GM23338 (cell line): Measurements from ENCODE around the gene C1QTNF8.

Experiments
- CREB1 ChIP-seq: fragments of 250-450 bp; sonication (Bioruptor Pico); IDR thresholded peaks from 2 replicates; pipeline ENCODE4 v1.5.0; 2020; ENCODE audit warnings: low read depth, mild to moderate bottlenecking, moderate library complexity
- EZH2 ChIP-seq: fragments of 200-600 bp; sonication (generic); IDR thresholded peaks from one replicate; pipeline ENCODE4 v1.8.0; 2017; ENCODE audit warnings: antibody characterized with exemption, mild to moderate bottlenecking, low read depth; ENCODE audit not compliant: unreplicated experiment
- TF ChIP-seq, protein P1 (sequence below), 2 experiments: fragments of 200-600 bp in 1 of 2; sonication (generic) in 1 of 2; conservative IDR thresholded peaks; 2 replicates each; pipeline versions ENCODE4 v1.5.1 to v1.6.1; 2016 to 2017; ENCODE audit warnings: antibody characterized with exemption in 2 of 2, low read depth in 2 of 2, mild to moderate bottlenecking in 2 of 2, moderate library complexity in 1 of 2
- TF ChIP-seq, protein P2 (sequence below): IDR thresholded peaks from 2 replicates; pipeline ENCODE4 v1.6.1; 2016; ENCODE audit warnings: antibody characterized with exemption
- TF ChIP-seq, protein P3 (sequence below): fragments of 250-450 bp; sonication (Bioruptor Pico); IDR thresholded peaks from 2 replicates; pipeline ENCODE4 v1.5.0; 2020; ENCODE audit warnings: mild to moderate bottlenecking, moderate library complexity
- TF ChIP-seq, protein P4 (sequence below): IDR thresholded peaks from one replicate; pipeline ENCODE4 v1.6.1; 2018; ENCODE audit warnings: antibody characterized with exemption; ENCODE audit not compliant: unreplicated experiment

DNA sequence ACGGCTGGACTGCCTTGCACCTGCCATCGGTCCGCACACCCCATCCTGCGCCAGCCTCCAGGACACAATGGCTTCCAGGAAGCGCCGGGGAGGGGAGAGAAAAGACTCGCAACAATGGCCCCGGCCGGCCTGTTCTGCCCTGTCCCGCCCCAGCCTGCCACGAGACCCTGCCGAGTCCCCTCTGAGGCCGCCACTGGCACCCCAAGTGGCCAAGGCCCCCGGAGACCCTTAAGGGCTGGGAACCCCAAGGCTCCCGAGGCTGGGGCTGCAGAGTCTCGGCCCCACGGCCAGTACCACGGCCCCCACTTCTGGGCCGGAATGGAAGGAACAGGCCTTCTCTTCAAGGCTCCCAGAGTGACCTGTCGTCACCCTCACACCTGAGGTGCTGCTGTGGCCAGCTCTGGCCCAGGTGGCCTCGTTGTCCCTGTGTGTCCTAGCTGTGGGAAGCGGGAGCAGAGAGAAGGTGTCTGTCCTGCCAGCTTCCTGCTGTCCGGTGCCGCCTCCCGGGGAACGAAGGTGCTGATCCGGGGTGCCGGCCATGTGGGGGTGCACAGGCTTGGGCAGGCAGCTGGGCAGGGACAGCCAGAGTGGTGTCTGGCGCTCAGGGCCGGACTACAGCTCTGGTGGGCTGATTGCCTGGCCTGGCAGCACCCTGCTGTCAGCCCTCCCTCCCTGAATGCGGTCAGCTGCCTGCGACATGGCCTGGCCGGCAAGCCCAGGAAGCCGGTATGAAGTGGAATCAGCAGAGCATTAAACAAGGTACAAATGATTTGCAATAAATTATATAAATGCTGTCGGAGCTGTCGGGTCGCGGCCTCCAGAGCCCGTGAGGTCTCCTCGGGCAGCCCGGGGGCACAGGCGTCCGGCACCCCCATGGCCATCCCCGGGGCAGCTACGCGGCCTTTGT, 48.7 kb upstream of the C1QTNF8 start:
- no peak for TF ChIP-seq EZH2
- TF ChIP-seq, protein P1, sequence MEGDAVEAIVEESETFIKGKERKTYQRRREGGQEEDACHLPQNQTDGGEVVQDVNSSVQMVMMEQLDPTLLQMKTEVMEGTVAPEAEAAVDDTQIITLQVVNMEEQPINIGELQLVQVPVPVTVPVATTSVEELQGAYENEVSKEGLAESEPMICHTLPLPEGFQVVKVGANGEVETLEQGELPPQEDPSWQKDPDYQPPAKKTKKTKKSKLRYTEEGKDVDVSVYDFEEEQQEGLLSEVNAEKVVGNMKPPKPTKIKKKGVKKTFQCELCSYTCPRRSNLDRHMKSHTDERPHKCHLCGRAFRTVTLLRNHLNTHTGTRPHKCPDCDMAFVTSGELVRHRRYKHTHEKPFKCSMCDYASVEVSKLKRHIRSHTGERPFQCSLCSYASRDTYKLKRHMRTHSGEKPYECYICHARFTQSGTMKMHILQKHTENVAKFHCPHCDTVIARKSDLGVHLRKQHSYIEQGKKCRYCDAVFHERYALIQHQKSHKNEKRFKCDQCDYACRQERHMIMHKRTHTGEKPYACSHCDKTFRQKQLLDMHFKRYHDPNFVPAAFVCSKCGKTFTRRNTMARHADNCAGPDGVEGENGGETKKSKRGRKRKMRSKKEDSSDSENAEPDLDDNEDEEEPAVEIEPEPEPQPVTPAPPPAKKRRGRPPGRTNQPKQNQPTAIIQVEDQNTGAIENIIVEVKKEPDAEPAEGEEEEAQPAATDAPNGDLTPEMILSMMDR (conservative IDR thresholded peaks at IDR 0.05; ENCODE audit: low read depth in 2 of 2) = no peak
- no peak for TF ChIP-seq CREB1 (CRISPR knock-in tag)
- TF ChIP-seq, protein P2, sequence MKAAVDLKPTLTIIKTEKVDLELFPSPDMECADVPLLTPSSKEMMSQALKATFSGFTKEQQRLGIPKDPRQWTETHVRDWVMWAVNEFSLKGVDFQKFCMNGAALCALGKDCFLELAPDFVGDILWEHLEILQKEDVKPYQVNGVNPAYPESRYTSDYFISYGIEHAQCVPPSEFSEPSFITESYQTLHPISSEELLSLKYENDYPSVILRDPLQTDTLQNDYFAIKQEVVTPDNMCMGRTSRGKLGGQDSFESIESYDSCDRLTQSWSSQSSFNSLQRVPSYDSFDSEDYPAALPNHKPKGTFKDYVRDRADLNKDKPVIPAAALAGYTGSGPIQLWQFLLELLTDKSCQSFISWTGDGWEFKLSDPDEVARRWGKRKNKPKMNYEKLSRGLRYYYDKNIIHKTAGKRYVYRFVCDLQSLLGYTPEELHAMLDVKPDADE = no peak
- TF ChIP-seq, protein P3, sequence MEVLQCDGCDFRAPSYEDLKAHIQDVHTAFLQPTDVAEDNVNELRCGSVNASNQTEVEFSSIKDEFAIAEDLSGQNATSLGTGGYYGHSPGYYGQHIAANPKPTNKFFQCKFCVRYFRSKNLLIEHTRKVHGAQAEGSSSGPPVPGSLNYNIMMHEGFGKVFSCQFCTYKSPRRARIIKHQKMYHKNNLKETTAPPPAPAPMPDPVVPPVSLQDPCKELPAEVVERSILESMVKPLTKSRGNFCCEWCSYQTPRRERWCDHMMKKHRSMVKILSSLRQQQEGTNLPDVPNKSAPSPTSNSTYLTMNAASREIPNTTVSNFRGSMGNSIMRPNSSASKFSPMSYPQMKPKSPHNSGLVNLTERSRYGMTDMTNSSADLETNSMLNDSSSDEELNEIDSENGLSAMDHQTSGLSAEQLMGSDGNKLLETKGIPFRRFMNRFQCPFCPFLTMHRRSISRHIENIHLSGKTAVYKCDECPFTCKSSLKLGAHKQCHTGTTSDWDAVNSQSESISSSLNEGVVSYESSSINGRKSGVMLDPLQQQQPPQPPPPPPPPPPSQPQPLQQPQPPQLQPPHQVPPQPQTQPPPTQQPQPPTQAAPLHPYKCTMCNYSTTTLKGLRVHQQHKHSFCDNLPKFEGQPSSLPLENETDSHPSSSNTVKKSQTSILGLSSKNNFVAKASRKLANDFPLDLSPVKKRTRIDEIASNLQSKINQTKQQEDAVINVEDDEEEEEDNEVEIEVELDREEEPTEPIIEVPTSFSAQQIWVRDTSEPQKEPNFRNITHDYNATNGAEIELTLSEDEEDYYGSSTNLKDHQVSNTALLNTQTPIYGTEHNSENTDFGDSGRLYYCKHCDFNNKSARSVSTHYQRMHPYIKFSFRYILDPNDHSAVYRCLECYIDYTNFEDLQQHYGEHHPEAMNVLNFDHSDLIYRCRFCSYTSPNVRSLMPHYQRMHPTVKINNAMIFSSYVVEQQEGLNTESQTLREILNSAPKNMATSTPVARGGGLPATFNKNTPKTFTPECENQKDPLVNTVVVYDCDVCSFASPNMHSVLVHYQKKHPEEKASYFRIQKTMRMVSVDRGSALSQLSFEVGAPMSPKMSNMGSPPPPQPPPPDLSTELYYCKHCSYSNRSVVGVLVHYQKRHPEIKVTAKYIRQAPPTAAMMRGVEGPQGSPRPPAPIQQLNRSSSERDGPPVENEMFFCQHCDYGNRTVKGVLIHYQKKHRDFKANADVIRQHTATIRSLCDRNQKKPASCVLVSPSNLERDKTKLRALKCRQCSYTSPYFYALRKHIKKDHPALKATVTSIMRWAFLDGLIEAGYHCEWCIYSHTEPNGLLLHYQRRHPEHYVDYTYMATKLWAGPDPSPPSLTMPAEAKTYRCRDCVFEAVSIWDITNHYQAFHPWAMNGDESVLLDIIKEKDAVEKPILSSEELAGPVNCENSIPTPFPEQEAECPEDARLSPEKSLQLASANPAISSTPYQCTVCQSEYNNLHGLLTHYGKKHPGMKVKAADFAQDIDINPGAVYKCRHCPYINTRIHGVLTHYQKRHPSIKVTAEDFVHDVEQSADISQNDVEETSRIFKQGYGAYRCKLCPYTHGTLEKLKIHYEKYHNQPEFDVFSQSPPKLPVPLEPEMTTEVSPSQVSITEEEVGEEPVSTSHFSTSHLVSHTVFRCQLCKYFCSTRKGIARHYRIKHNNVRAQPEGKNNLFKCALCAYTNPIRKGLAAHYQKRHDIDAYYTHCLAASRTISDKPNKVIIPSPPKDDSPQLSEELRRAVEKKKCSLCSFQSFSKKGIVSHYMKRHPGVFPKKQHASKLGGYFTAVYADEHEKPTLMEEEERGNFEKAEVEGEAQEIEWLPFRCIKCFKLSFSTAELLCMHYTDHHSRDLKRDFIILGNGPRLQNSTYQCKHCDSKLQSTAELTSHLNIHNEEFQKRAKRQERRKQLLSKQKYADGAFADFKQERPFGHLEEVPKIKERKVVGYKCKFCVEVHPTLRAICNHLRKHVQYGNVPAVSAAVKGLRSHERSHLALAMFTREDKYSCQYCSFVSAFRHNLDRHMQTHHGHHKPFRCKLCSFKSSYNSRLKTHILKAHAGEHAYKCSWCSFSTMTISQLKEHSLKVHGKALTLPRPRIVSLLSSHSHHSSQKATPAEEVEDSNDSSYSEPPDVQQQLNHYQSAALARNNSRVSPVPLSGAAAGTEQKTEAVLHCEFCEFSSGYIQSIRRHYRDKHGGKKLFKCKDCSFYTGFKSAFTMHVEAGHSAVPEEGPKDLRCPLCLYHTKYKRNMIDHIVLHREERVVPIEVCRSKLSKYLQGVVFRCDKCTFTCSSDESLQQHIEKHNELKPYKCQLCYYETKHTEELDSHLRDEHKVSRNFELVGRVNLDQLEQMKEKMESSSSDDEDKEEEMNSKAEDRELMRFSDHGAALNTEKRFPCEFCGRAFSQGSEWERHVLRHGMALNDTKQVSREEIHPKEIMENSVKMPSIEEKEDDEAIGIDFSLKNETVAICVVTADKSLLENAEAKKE = no peak
- TF ChIP-seq, protein P4, sequence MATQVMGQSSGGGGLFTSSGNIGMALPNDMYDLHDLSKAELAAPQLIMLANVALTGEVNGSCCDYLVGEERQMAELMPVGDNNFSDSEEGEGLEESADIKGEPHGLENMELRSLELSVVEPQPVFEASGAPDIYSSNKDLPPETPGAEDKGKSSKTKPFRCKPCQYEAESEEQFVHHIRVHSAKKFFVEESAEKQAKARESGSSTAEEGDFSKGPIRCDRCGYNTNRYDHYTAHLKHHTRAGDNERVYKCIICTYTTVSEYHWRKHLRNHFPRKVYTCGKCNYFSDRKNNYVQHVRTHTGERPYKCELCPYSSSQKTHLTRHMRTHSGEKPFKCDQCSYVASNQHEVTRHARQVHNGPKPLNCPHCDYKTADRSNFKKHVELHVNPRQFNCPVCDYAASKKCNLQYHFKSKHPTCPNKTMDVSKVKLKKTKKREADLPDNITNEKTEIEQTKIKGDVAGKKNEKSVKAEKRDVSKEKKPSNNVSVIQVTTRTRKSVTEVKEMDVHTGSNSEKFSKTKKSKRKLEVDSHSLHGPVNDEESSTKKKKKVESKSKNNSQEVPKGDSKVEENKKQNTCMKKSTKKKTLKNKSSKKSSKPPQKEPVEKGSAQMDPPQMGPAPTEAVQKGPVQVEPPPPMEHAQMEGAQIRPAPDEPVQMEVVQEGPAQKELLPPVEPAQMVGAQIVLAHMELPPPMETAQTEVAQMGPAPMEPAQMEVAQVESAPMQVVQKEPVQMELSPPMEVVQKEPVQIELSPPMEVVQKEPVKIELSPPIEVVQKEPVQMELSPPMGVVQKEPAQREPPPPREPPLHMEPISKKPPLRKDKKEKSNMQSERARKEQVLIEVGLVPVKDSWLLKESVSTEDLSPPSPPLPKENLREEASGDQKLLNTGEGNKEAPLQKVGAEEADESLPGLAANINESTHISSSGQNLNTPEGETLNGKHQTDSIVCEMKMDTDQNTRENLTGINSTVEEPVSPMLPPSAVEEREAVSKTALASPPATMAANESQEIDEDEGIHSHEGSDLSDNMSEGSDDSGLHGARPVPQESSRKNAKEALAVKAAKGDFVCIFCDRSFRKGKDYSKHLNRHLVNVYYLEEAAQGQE = no peak
